Fibroblast of the aortic adventitia (primary cell): ENCODE measurements around the gene AUTS2. TPM values are rescaled to one million over a fixed set of nuclear protein-coding genes. Genes with fewer than 3 reads are reported as not detected.
A peak's percentile ranks its signal among the peaks of the same experiment; 100 is the strongest.
"Not testable (repeated sequence)": the region's sequence is repeated elsewhere in the genome, so short reads cannot be mapped to it uniquely, and the experiment has no call there.

Experiments used
- DNase-seq: peaks from one replicate; pipeline ENCODE4 v3.0.0-alpha.2; 2010; ENCODE audit warnings: low read depth
- H3K4me3 ChIP-seq: 2 replicates; pipeline ENCODE4 v1.5.1; 2011; ENCODE audit warnings: low read depth, mild to moderate bottlenecking, control low read depth, low read length, moderate library complexity
- total RNA-seq: library from RNA; depleted of rRNA; stranded (reverse); fragments of >200 nt; gene quantifications from 2 replicates; pipeline ENCODE4 v1.2.3, GENCODE V29; 2012; ENCODE audit warnings: low replicate concordance
- TF ChIP-seq, protein P1 (sequence below): IDR thresholded peaks from 2 replicates; pipeline ENCODE4 v1.5.1; 2011; ENCODE audit warnings: mild to moderate bottlenecking, low read length, control low read depth, inconsistent platforms; ENCODE audit not compliant: insufficient read depth

AUTS2 gene
- total RNA-seq, 1 donor = 10.7 TPM

DNA sequence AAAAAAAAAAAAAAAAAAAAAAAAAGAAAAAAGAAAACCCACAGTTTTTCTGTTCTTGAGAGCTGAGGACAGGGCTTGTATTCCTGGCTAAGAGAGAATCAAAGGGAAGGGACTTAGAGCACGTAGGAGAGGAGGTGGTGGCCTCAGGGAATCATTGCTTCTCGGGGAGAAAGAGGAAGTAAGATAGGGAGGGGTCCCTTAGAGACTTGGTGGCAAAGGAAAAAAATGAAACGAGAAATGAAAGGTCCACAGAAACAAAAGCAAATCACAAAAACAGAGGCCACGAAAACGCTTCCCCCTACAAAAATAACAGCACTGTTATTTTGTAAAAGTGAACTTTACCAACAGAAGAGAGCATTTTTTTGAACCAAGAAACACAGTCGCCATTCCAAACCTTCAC lies 1210.6 kb downstream of the AUTS2 start:
- no peak overlapping the region for H3K4me3 ChIP-seq
- DNase-seq = no peak
- TF ChIP-seq, protein P1, sequence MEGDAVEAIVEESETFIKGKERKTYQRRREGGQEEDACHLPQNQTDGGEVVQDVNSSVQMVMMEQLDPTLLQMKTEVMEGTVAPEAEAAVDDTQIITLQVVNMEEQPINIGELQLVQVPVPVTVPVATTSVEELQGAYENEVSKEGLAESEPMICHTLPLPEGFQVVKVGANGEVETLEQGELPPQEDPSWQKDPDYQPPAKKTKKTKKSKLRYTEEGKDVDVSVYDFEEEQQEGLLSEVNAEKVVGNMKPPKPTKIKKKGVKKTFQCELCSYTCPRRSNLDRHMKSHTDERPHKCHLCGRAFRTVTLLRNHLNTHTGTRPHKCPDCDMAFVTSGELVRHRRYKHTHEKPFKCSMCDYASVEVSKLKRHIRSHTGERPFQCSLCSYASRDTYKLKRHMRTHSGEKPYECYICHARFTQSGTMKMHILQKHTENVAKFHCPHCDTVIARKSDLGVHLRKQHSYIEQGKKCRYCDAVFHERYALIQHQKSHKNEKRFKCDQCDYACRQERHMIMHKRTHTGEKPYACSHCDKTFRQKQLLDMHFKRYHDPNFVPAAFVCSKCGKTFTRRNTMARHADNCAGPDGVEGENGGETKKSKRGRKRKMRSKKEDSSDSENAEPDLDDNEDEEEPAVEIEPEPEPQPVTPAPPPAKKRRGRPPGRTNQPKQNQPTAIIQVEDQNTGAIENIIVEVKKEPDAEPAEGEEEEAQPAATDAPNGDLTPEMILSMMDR = no peak

DNA sequence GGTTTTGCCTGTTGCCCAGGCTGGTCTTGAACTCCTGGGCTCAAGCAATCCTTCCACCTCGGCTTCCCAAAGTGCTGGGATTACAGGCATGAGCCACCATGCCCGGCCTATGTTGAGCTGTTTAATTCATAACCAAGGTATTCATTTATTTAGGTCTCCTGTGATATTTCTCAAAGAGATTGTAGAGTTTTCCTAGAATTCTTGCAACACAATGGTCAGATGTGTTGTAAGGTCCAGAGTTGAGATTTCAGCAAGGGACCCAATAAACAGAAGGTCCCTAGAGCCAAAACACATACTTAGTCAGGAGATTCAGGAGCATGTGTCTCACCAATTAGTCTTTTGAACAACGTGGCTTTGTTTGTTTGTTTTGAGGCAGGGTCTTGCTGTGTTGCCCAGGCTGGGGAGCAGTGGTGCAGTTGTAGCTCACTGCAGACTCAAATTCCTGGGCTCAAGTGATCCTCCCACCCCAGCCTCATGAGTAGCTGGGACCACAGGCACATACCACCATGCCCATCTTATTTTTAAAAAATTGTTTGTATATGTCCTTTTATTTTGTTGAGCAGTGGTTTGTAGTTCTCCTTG lies 1212.4 kb downstream of the AUTS2 start:
- H3K4me3 ChIP-seq = no peak overlapping the region
- DNase-seq = no peak
- TF ChIP-seq, protein P1 = no peak

DNA sequence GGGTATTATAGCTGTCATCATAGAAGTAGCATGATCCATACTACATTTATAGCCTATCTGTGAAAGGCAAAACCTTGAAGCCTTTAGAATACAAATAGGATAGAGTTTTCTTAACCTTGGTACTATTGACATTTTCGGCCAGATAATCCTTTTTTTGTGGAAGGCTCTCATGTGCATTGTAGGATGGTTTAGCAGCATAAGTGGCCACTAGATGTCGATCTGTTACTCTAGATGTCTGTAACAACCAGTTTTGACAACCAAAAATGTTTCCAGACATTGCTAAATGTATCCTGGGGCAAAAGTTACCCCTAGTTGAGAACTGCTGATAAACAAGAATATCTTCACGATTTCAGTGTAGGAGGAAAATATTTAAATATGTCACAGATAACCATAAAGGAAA lies 1214.2 kb downstream of the AUTS2 start:
- H3K4me3 ChIP-seq = no peak overlapping the region
- no peak for DNase-seq
- TF ChIP-seq, protein P1 = peak; percentile 32

DNA sequence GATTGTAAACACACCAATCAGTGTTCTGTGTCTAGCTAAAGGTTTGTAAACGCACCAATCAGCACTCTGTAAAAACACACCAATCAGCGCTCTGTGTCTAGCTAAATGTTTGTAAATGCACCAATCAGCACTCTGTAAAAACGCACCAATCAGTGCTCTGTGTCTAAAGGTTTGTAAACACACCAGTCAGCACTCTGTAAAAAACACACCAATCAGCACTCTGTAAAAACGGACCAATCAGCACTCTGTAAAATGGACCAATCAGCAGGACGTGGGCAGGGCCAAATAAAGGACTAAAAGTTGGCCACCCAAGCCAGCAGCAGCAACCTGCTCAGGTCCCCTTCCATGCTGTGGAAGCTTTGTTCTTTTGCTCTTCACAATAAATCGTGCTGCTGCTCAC lies 1224.2 kb downstream of the AUTS2 start:
- not testable (repeated sequence) for DNase-seq, H3K4me3 ChIP-seq

DNA sequence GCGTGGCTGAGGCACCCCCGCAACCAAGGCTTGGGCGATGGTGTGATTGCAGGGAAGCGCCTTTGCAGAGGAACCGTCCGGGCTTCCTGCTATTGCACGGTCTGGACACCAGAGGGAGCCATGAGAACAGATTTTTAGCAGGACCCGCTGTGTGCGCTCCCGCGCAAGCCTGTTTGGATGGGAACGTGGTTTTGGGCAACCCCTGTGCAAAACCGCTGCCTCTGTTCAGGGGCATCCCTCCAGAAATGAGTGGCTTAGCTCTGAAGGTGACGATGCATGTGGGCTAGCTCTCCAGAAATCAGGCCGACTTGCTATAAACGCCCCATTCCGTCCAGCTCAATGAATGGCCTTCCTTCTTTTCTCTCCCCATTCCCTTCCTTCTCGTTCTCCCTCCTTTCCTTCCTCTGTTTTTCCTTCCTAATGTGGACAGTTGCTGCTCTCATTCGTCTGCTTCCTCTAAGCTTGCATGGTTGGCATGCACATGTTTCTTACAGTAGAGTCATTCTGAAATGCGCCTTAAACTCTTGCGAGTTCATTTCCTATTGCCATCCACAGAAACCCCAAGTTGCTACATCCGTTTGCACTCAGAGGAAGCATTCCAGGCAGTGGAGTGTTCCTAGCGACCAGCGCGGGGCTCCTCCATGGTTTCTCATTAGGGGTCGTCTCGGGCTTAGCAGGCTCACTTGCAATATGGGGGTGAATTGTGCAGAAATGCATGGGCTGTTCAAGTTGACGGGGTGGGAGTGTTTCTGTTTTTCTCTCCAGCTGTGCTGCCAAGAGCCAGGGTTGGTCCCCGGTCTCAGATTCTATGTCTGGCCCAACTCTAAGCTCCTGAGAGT lies 1231.2 kb downstream of the AUTS2 start:
- TF ChIP-seq, protein P1 = peak; percentile 88
- peak; percentile 61 for DNase-seq
- H3K4me3 ChIP-seq = peak overlapping the region; percentile 42

DNA sequence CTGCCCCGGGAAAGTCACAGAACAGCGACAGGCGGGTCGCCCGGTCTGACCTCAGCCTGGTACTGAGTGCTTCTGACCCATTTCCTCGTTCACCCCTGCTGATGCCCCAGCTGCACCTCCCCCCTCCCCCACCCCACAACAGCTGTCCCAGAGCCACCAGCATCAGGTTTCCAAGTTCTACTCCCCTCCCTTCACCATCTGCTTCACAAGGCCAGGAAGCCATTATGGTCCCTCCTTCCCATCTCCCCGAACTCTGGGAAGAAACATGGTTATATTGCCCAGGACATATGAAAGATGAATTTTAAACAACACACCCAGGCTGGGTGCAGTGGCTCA lies 1231.8 kb downstream of the AUTS2 start:
- no peak overlapping the region for H3K4me3 ChIP-seq
- DNase-seq = no peak
- TF ChIP-seq, protein P1 = no peak

DNA sequence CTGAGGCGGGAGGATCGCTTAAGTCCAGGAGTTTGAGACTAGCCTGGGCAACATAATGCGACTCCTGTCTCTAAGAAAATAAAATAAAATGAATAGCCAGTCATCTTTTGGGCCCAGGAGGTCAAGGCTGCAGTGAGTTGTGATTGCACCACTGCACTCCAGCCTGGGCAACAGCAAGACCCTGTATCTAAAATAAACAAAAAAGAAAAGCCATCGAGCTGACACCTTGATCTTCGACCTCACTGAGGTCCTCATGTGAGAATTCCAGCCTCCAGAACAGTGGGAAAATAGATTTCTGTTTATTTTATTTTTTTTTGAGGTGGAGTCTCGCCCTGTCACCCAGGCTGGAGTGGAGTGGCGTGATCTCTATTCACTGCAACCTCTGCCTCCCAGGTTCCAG lies 1232.2 kb downstream of the AUTS2 start:
- TF ChIP-seq, protein P1 = no peak

More for the DNA sequence above, 1232.2 kb downstream of the AUTS2 start:
- H3K4me3 ChIP-seq = no peak overlapping the region
- DNase-seq = no peak
